Tibial artery (tissue), 4 donors: ENCODE results near the gene ILF3.

ENCODE experiments used
- DNase-seq, 2 donors: peaks; one replicate each; pipeline ENCODE4 v3.0.0-alpha.2; 2019
- H3K27ac ChIP-seq, 2 donors: fragments of 200-600 bp; sonication (generic) in 1 of 2; 1 replicate in 1 of 2; 2 replicates in 1 of 2; pipeline ENCODE4 v1.5.1; 2018 to 2019; ENCODE audit warnings: mild to moderate bottlenecking in 1 of 2
- H3K27me3 ChIP-seq, 2 donors: fragments of 200-600 bp; sonication (generic) in 1 of 2; one replicate each; pipeline versions ENCODE4 v1.5.1 to v1.6.0; 2016 to 2019
- H3K36me3 ChIP-seq, 3 donors: fragments of 200-600 bp; sonication (generic) in 2 of 3; one replicate each; pipeline ENCODE4 v1.5.1; 2016 to 2019; ENCODE audit warnings: mild to moderate bottlenecking in 2 of 3
- H3K4me1 ChIP-seq, 4 donors: fragments of 200-600 bp; sonication (generic) in 2 of 4; 1 replicate in 3 of 4; 2 replicates in 1 of 4; pipeline ENCODE4 v1.5.1; 2016 to 2019
- H3K4me3 ChIP-seq, 2 donors: fragments of 200-600 bp; sonication (generic) in 1 of 2; 1 replicate in 1 of 2; 2 replicates in 1 of 2; pipeline ENCODE4 v1.5.1; 2018 to 2019; ENCODE audit warnings: mild to moderate bottlenecking in 2 of 2
- H3K9me3 ChIP-seq, 3 donors: fragments of 200-600 bp; sonication (generic) in 1 of 3; one replicate each; pipeline ENCODE4 v1.5.1; 2016 to 2019
- CTCF ChIP-seq, 2 experiments: fragments of 200-600 bp in 1 of 2; fragments of 450-650 bp in 1 of 2; IDR thresholded peaks; one replicate each; pipeline ENCODE4 v1.5.1; 2017 to 2019; ENCODE audit warnings: antibody characterized with exemption in 2 of 2, mild to moderate bottlenecking in 1 of 2, moderate library complexity in 1 of 2
- intact Hi-C: fragments of 100-400 bp; cut with DNase I; formaldehyde crosslinking; loops from one replicate; pipeline ENCODE4 v1.15.0; 2023; ENCODE audit warnings: low total_unique reads

ILF3 gene

GRCh38 chr19:10707440-10707839 lies 53.3 kb downstream of the ILF3 start:
- Histone ChIP-seq H3K4me1 (peaks cover 0 to under 1% (median 0%) of the 10 kb centered on the region in 4 donors), H3K36me3 (peaks cover 0 to 55% (median 27%) of the 10 kb centered on the region in 3 donors), H3K9me3 (no peaks in the 10 kb centered on the region), H3K27ac (no peak overlapping the region), H3K4me3 (no peak overlapping the region), H3K27me3 (no peaks in the 10 kb centered on the region)
- intact Hi-C loops: no loop called here
- TF ChIP-seq CTCF (IDR thresholded peaks at IDR 0.05): no peak
- DNase-seq: no peak

GRCh38 chr19:10708291-10708690 lies 54.1 kb downstream of the ILF3 start:
- no peak for DNase-seq
- no peak overlapping the region for H3K27ac ChIP-seq
- peaks cover 0 to 62% (median 35%) of the 10 kb centered on the region in 3 donors for H3K36me3 ChIP-seq
- no peak overlapping the region for H3K4me3 ChIP-seq
- H3K4me1 ChIP-seq: no peaks in the 10 kb centered on the region
- no peaks in the 10 kb centered on the region for H3K27me3 ChIP-seq
- intact Hi-C loops: no loop called here
- no peaks in the 10 kb centered on the region for H3K9me3 ChIP-seq
- no peak for TF ChIP-seq CTCF (IDR thresholded peaks at IDR 0.05)

- no peak overlapping the region for H3K4me3 ChIP-seq
- intact Hi-C loops: loop anchor here (5.0 kb wide), 1 partner anchor 140 kb away; no protein-coding TSS in a partner anchor
- no peaks in the 10 kb centered on the region for H3K27me3 ChIP-seq
- no peaks in the 10 kb centered on the region for H3K9me3 ChIP-seq
- no peak for TF ChIP-seq CTCF (IDR thresholded peaks at IDR 0.05)
- H3K27ac ChIP-seq: no peak overlapping the region
- no peak for DNase-seq
- H3K36me3 ChIP-seq: peaks cover 0 to 55% (median 36%) of the 10 kb centered on the region in 3 donors
- peaks cover 0 to 2% (median 0%) of the 10 kb centered on the region in 4 donors for H3K4me1 ChIP-seq
These were observed 57.9 kb downstream of the ILF3 start for GRCh38 chr19:10712045-10712444.

- Histone ChIP-seq H3K4me1 (peaks cover 0 to 4% (median 0%) of the 10 kb centered on the region in 4 donors), H3K9me3 (no peaks in the 10 kb centered on the region), H3K27me3 (no peaks in the 10 kb centered on the region), H3K4me3 (no peak overlapping the region), H3K27ac (no peak overlapping the region), H3K36me3 (peaks cover 0 to 48% (median 31%) of the 10 kb centered on the region in 3 donors)
- intact Hi-C loops: loop anchor here (5.0 kb wide), 1 partner anchor 140 kb away; no protein-coding TSS in a partner anchor
- no peak for DNase-seq
- TF ChIP-seq CTCF (IDR thresholded peaks at IDR 0.05): no peak
These were observed 58.6 kb downstream of the ILF3 start for GRCh38 chr19:10712754-10713153.

- TF ChIP-seq CTCF (IDR thresholded peaks at IDR 0.05): no peak
- Histone ChIP-seq H3K4me1 (peaks cover 0 to 4% (median 0%) of the 10 kb centered on the region in 4 donors), H3K27me3 (no peaks in the 10 kb centered on the region), H3K4me3 (no peak overlapping the region), H3K27ac (no peak overlapping the region), H3K9me3 (no peaks in the 10 kb centered on the region), H3K36me3 (peaks cover 0 to 42% (median 30%) of the 10 kb centered on the region in 3 donors)
- intact Hi-C loops: loop anchor here (5.0 kb wide), 1 partner anchor 139 kb away; no protein-coding TSS in a partner anchor
- no peak for DNase-seq
These were observed 59.2 kb downstream of the ILF3 start for GRCh38 chr19:10713317-10713716.

- no peak for TF ChIP-seq CTCF (IDR thresholded peaks at IDR 0.05)
- intact Hi-C loops: loop anchor here (2.0 kb wide), 1 partner anchor 148 kb away; no protein-coding TSS in a partner anchor
- H3K4me3 ChIP-seq: peak overlapping the region in 1 of 2 donors; percentile 27
- peak overlapping the region; percentile 58 to 59 for H3K27ac ChIP-seq
- peaks cover 0 to 35% (median 28%) of the 10 kb centered on the region in 4 donors for H3K4me1 ChIP-seq
- no peaks in the 10 kb centered on the region for H3K9me3 ChIP-seq
- no peak for DNase-seq
- H3K36me3 ChIP-seq: peaks cover 0 to 23% (median 10%) of the 10 kb centered on the region in 3 donors
- no peaks in the 10 kb centered on the region for H3K27me3 ChIP-seq
These were observed 62.9 kb downstream of the ILF3 start for GRCh38 chr19:10717054-10717355.
